HG02973 (cell line): ENCODE data around the gene LGALS8.
"Not testable (repeated sequence)": the region's sequence is repeated elsewhere in the genome, so short reads cannot be mapped to it uniquely, and the experiment has no call there.

Experiments
- ATAC-seq: cut with Tn5 transposase; IDR thresholded peaks from one replicate; pipeline ENCODE4 v1.9.1; 2021; ENCODE audit warnings: moderate library complexity; ENCODE audit not compliant: unreplicated experiment

The LGALS8 gene

GRCh38 chr1:236523704-236524141, at the start of gene LGALS8:
Gene LGALS8, plus strand, starts transcription at chr1:236523982. Its CDS starts 2,089 bp downstream, at chr1:236526071.
- peak; percentile 48 for ATAC-seq

GRCh38 chr1:236476019-236476418, 47.8 kb upstream of the LGALS8 start:
- ATAC-seq: no peak

GRCh38 chr1:236480758-236481436, 42.9 kb upstream of the LGALS8 start:
- no peak for ATAC-seq

GRCh38 chr1:236484310-236484971, 39.3 kb upstream of the LGALS8 start:
- no peak for ATAC-seq

- no peak for ATAC-seq
Measured at GRCh38 chr1:236486356-236487002, 37.3 kb upstream of the LGALS8 start.

- ATAC-seq: not testable (repeated sequence)
Measured at GRCh38 chr1:236489161-236489560, 34.6 kb upstream of the LGALS8 start.

GRCh38 chr1:236489710-236490377, 33.9 kb upstream of the LGALS8 start:
- ATAC-seq: no peak

GRCh38 chr1:236491469-236492136, 32.2 kb upstream of the LGALS8 start:
- no peak for ATAC-seq

- ATAC-seq: no peak
Measured at GRCh38 chr1:236492378-236492777, 31.4 kb upstream of the LGALS8 start.

- no peak for ATAC-seq
Measured at GRCh38 chr1:236494082-236494481, 29.7 kb upstream of the LGALS8 start.

- ATAC-seq: no peak
Measured at GRCh38 chr1:236494586-236495466, 29.0 kb upstream of the LGALS8 start.

- no peak for ATAC-seq
Measured at GRCh38 chr1:236495467-236496112, 28.2 kb upstream of the LGALS8 start.

GRCh38 chr1:236497908-236498307, 25.9 kb upstream of the LGALS8 start:
- no peak for ATAC-seq

- ATAC-seq: no peak
Measured at GRCh38 chr1:236501093-236501492, 22.7 kb upstream of the LGALS8 start.

GRCh38 chr1:236502579-236502971, 21.2 kb upstream of the LGALS8 start:
- no peak for ATAC-seq

GRCh38 chr1:236502972-236503639, 20.7 kb upstream of the LGALS8 start:
- no peak for ATAC-seq

GRCh38 chr1:236504338-236504737, 19.4 kb upstream of the LGALS8 start:
- ATAC-seq: not testable (repeated sequence)

- no peak for ATAC-seq
Measured at GRCh38 chr1:236507022-236507700, 16.6 kb upstream of the LGALS8 start.
